ENCODE measurements around the gene PRDM10.
A peak's percentile ranks its signal among the peaks of the same experiment; 100 is the strongest.

Gene PRDM10

DNA sequence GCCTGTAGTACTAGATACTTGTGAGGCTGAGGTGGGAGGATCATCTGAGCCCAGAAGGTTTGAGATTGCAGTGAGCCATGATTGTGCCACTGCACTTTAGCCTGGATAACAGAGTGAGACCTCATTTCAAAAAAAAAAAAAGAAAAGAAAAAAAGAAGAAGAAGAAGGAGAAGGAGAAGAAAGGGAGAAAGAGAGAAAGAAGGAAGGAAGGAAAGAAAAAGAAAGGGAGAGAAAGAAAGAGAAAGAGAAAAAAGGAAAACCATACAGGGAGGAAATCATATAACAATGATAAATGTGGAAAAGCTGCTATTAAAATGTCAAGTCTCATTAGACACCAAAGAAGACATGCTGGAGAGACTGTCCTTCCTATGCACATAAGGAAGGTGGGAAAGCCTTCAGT is 5.7 kb upstream of the PRDM10 start:
- no peak for DNase-seq

DNA sequence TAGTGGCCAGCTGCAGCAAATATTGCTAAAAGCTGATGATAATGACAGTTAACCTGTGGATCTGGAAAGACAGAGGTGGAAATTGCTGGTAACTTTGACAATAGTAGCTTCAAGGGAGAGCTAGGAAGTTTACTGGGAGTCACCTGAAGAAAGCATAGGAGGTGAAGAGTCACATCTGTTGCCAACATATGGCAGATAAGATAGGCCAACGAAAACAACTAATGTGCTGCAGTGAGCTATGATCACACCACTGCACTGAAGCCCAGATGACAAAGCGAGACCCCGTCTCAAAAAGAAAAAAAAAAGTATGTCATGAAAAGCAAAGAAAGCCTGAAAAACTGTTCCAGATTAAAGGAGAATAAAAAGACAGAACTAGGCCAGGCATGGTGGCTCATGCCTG is 4.3 kb upstream of the PRDM10 start:
- DNase-seq, result no peak

DNA sequence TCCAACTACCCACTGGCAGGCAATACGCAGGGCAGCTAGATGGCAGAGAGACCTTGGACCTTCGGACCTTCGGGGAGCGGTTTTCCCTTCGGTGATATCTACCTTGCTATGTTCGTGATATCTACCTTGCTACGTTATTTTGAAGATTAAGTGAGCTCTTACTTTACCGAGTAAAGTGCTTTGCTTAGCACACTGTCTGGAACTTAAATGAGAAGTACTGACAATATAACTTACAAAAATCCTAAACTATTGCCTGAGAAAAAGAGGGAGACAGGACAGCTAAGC is 1.0 kb upstream of the PRDM10 start:
- no peak for DNase-seq

DNA sequence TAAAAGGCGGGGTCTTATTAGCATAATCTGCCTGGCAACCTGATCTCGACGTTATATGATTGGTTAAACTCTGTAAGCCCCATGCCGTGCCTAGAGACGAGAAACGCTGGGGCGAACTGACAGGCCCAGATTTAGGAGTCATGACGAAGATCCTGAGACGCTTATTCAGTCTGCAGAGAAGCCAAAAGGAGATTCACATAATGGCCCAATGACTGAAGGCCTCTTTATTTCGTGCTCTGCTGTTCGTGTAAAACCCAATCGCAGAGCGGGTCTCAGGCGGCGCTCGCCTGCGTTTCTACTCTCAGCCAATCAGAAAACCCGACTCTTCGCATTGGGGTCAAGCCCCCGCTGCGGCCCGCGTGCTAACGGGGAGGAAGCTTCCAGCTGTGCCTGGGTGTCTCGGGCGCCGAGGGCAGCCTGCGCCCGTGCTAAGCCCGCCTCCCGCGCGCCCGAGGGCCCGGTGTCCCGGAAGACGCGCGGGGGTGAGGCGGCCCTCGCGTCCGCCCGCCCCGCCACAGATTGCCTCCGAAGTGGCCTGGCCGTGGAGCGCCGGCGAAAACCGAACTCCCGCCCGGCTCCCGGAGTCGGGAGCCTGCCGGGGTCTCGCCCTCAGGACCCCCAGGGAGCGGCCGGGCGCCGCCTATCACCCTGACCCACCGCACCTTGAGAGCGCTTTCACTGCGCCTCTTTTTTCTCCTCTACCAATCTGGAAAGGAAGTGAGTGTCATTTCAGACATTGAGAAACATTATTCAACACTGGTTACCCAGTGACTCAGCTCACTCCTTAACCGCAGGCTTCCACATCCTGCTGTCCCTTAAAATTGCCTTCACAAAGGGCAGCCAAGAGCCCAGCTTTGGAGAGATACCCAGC is 446 bp upstream of the PRDM10 start:
- peak; percentile 98 for DNase-seq

DNA sequence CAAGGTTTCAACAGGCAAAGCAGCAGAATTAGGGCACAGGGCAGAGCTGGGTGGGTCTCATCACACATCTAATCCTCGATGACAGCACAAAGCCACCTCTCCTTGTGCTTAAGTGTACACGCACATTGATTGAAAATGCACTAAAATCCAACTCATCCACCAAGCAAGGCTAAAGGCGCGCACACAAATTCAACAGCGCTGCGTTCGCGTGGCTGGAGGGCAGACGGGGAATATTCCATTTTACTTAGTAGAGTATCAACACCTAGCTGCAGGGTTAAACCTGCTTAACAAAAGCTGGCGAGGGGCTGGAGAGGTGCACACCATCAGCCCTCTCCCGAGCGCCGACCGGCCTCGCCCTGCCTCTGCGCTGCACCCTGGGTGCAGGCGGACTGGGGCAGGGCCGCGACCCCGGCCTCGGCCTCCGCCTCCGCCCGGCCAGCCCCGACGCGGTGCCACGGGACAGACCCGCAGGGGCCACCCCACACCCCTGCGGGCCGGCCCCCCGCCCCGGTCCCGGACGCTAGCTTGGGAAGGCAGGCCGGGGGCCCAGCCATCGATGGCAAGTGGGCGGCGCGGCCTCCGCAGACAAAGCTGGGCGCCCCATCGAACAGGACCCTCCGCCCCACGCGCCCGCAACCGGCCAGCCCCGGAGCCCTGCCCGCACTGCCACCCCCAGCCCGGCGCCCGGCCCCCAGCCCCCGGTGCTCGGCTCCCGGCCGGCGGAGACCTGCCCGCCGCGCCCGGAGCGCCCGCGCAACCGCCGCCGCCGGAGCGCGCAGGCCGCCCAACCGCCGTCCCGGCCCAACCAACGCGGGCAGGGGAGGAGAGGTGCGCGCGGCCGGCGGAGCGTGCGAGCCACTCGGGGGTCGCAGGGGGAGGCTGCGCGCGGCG is 929 bp downstream of the PRDM10 start:
- peak; percentile 8 for DNase-seq

DNA sequence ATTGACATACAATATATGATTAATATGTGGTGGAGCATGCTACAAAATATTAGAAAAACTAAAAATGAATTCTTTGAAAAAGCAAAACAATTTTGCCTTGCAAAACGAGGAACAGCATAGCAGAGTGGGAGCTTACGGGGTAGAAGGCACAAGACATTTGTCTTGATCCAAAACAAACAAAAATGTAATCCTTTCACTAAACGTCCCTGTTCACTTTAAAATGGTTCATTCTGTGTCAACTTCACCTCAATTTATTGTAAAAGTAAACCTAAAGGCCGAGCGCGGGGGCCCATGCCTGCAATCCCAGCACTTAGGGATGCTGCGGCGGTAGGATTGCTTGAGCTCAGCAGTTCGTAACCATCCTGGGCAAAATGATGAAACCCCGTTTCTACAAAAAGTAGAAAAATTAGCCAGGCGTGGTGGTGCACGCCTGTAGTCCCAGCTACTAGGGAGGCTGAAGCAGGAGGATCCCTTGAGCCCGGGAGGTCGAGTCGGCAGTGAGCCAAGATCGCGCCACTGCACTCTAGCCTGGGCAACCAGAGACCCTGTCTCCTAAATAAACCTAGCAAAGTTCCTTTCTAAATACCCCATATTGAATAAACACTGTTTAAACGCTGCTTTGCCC is 2.0 kb downstream of the PRDM10 start:
- no peak for DNase-seq

DNA sequence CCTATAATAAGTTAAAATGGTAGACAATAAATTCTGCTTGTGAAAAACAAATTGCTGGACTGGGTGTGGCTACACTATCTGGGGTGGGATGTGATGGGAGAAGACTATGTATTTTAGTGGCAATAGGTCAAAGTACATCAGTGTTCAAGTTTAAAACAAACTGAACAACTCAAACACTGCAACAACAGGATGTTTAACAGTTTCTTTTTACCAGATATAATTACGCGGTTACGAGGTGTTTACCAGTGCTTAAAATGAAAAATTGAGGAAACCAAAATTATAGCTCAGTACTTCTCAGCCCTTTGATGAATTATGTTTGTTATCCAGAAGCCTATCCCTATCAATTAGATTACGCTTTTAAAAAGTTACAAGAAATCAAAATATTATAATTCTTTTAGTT is 3.2 kb downstream of the PRDM10 start:
- no peak for DNase-seq

DNA sequence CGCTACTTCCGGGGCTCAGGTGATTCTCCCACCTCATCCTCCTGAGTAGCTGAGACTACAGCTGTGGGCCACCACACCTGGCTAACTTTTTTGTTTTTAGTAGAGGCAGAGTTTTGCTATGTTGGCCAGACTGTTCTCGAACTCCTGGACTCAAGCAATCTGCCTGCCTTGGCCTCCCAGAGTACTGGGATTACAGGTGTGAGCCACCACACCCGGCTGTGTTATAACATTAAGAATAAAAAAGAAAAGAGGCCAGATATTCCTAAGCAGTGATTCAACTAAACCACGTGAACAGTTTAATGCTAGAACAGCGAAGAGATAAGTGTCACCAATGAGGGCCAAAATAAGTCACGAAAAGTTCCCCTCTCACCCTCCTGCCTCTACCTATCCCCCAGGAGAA is 3.7 kb downstream of the PRDM10 start:
- DNase-seq, result no peak

DNA sequence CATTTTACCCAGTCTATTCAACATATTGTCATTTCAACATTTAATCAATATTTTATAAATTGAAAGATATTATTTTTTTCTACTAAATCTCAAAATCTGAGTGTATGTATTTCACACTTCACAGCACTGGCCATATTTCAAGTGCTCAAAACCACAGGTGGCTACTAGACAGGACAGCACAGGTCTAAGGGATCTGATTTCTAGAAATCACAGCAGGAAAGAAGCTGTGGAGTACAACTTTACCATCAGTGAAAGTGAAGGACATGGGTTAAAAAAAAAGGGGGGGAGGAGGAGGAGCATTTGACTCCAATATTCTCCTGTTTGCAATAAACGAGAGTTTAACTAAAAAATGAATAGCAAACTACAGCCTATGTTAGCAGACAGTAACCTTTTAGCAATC is 4.5 kb downstream of the PRDM10 start:
- no peak for DNase-seq

DNA sequence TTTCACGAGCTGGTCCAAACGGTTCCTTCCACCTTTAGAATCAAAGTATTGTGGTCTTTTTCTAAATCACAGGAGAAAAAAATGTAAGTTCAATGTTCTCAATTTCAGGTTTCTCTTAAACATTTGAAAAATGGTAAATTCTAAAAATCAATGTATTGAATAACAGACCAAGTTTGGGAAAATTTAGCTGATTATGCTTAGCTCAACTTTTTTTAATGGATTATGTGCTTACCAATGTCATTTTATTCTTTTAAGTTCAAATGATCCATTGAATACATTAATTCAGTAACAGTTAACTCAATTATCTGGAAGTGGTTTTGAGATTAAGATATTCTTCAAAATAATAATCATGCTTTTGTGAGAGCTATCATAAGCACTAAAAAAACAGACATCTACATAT is 5.1 kb downstream of the PRDM10 start:
- DNase-seq, result no peak

DNA sequence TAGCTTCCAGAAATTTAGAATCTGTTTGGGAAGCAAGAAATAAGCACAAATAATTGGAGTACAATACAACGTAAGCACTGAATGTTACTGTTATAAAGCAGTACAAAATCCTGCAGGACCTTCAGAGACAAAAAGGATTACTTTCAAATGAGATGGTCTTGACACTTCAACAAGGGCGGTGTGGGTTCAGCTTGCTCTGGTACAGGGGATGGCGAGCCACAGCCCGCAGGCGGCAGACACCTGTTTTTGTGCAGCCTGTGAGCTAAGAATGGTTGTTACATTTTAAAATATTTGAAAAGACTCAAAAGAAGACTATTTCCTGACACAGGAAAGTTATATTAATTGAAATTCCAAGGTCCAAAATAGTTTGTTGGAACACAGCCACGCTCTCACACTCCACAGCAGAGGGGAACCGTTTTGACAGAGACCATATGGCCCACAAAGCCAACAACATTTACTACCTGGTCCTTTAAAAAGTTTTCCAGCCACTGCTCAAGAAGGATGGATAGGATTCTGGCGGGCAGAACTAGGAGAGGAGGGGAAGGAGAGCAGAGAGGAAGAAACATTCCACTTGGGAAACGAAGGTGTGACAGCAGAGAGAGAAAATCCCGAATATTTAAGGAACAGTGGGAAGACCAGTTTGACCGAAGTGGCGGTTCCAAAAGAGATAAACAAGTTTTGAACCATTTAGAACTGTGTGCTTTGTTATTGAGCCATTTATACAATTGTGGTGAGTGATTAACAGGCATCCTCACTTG is 6.3 kb downstream of the PRDM10 start:
- no peak for DNase-seq

DNA sequence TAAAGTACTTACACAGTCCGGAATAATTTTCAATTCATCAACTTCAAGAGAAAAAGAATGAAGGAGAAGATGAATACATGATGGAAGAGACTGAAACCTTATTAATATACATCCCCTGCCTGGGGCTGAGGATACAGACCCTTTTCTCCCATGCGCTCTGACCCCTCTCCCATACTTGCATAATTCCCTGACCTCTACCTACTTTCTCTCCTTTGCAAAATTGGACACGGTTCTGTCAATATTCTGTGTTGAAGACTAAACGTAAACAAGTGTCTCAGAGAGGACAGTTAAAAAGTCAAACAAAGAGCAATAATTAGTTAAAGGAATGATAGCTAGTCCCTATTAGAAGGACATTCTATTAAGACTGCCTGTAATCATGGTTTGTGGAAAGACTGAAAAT is 7.5 kb downstream of the PRDM10 start:
- no peak for DNase-seq

DNA sequence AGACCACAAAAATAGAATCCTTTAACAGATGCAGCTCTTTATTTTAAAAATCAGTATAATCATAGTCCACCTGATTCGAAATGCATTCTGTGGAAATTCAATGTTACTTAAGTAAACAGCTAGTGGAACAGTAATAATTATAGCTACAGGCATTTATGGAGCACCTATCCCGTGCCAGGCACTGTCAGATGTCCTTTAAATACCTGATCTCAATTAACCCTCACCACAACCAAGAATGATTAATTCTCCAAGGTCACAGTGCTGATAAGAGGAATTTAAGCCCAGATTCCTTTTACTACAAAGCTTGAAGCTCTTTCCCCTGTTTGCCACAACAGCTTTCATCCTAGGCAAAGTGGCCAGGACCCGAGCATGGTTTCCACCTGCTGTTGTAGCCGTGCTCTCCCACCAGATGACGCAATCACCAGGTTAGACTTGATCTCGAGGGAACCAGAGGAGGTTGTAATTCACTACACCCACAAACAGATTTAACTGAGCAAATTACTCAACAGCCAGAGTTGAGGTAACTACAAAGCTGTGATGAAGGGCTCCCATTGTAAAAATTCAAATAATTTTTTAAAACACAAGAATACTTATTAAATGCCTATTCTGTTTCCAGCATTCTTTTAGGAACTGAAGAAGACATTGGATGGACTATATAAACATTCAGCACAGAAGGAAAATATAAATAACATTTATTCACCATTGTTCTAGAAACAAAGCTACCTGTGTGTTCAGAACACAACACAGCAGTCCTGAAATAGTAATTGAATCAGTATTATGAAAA is 10.3 kb downstream of the PRDM10 start:
- DNase-seq, result peak; percentile 42

DNA sequence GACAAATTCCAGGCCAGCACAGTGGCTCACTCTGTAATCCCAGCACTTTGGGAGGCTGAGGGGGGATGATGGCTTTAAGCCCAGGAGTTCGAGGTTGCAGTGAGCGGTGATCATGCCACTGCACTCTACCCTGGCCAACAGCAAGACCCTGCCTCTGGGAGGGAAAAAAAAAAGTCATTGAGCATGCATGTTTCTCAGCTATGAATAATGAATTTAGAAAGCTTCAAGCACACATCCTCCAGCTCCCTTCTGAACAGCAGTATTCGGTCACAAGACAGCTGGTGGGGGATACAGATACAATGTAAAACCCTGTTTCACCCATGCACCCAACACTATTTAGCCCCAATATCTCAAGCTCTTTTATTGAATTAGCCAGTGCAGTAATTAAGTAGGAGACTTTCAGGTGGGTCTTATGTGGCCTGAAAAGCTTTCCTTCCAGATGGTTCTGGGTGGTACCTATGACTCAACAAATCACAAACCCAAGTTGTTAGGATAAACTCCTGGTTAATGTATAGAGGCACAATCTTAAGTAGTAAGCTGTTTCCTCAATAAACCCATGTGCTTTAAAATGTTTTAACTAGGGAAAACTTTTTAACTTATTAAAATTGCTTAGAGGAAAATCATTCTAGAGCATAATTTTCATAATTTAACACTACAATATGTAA is 13.4 kb downstream of the PRDM10 start:
- DNase-seq, result no peak

DNA sequence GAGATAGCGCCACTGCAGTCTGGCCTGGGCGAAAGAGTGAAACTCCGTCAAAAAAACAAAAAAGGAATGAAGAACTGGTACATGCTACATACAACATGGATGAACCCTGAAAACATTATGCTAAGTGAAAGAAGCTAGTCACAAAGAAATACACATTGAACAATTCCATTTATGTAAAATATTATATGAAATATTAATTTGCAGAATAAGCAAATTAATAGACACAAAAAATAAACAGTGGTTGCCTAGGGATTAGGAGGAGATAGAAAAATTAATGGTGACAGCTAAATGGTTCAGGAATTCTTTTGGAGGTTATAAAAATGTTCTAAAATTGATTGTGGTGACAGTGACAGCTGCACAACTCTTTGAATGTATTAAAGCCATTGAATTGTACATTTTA is 14.7 kb downstream of the PRDM10 start:
- no peak for DNase-seq

DNA sequence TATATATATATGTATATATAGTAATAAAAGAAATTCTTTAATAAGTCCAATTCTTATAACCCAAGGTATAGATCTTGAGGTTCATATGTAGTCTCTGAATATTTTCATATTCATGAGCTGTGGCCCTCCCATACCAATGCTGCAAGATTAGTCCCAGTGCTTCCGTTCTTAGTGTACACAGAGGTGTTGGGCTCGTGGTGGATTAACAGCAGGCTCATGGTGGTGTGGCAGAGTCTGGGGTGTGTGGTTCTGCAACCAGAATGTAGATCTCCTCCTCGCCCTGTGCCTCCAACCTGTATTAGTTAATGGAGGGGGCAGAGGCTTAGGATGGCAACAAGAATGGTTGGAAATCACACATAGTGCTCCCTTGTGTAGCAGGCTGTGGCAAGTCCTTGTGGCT is 16.8 kb downstream of the PRDM10 start:
- DNase-seq, result no peak

DNA sequence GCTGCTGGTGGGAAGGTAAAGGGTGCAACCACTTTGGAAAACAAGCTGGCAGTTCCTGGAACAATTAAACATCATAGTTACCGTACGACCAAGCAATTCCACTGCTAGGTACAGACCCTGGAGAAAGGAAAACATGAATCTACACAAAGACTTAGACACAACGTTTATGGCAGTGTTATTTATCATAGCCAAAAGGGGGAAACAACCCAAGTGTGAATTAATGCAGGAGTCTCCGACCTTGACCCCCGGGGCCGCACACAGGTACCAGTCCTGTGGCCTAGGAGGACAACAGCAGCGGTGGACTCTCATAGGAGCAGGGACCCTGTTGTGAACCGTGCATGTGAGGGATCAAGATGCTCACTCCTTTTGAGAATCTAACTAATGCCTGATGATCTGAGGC is 22.5 kb downstream of the PRDM10 start:
- no peak for DNase-seq

DNA sequence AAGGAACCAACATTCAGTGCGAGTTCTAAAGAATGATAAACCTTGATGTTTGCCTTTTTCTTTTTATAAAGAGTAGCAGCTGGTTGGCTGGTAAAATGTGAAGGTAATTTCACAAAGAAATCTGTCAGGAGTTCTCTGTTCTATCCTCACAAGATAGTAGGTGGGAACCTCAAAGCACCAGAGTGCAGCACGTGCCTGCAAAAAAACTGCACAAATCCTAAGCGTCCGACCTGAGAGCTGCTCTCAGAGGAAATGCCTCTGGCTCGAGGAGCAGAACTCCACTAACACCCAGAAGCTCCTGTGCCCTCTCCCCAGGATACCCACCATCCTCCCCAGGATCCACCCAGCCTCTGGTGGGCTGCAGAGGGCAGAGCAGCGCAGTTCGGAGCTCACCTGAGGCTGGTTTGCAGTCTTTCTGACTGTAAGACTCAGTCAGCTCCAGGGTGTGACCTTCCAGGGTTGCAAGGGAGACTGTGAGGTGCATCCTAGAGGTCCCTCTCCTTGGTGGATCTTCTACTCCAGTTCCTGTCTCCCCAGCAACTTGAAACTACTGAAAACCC is 23.5 kb downstream of the PRDM10 start:
- DNase-seq, result no peak

DNA sequence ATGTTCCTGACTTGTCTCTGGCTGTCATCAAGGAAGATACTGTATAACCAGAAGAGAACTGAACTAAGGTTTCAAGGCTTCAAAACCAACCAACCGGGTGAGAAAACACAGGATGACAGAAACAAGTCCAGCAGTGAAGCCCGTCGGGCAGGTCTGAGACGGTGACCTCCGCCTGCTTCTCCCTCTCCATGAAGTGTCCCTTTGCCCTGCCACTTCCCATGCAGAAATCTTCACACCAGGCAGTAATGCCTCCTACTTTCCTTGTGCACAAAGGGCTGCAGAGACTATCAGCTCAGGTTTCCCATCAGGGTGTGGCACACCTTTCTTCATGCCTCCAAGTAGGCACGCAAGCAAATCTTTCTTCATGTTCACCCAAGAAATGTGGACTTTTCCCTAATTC is 24.2 kb downstream of the PRDM10 start:
- no peak for DNase-seq

DNA sequence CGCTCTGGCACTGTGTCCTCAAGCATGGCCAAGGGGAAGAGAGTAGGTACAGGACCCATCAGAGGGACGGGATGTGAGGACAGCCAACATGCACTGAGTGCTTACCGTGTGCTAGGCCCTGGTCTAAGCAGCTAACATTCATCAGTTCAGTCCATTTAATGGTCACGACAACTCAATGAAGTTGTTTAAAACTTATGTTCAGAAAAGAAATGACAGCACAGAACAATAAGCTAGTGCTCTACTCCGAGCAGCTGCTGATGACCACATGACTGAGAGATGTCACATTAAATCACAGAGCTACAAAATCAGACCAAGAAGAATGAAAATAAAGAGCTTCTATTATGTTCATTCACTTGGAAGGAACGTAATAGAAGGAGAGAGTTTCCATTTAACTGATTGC is 26.3 kb downstream of the PRDM10 start:
- DNase-seq, result no peak

DNA sequence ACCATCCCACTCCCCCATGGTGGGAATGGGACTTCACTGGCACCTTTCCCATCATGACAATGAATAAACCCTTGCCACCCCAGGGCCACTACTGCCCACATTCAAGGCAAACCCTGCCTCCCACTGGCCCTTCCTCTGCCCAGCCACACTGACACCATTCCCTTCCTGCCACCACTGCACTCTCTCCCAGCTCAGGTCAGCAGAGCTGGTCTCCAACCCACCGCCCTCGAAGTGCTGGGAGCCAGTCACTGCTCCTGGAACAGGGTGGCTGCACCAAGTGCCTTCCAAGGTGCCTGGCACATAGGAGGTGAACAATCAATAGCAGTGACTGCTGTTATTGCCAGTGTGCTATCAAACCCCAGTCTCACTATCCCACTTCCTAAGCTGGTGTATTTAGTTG is 27.1 kb downstream of the PRDM10 start:
- no peak for DNase-seq

DNA sequence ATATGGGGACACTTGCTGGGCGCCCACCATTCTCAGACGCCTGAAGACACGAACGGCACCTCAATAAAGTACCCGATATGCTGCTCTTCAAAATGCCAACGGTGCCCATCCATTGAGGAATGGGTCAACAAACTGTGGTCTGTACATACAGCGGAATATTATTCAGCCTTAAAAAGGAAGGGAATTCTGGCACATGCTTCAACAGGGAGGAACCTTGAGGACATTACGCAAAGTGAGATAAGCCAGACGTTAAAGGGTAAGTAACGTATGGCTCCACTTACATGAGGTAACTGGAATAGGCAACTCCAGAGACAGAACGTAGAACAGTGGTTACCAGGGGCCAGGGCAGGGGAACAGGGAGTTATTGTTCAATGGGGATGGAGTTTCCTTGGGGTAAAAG is 28.0 kb downstream of the PRDM10 start:
- no peak for DNase-seq

Measured in DMS153 (cell line).